AG09319 (cell line): Measurements from ENCODE around the gene CYP2C19.

Source experiments
- DNase-seq: peaks from one replicate; pipeline ENCODE4 v3.0.0-alpha.2; 2010; ENCODE audit warnings: low read depth; ENCODE audit errors: extremely low read depth
- CTCF ChIP-seq: IDR thresholded peaks from 2 replicates; pipeline ENCODE4 v1.5.1; 2011; ENCODE audit warnings: low read depth, mild to moderate bottlenecking, inconsistent platforms, low read length, moderate library complexity

CYP2C19 gene

GRCh38 chr10:94762393-94762792, at the start of gene CYP2C19:
Gene CYP2C19 (plus strand): TSS chr10:94762681. CDS start chr10:94762706, 25 bp downstream.
- DNase-seq: no peak
- no peak for TF ChIP-seq CTCF

GRCh38 chr10:94725871-94726270, 36.6 kb upstream of the CYP2C19 start:
- no peak for TF ChIP-seq CTCF
- no peak for DNase-seq

GRCh38 chr10:94735197-94735596, 27.3 kb upstream of the CYP2C19 start:
- no peak for DNase-seq
- TF ChIP-seq CTCF: no peak

GRCh38 chr10:94738588-94738987, 23.9 kb upstream of the CYP2C19 start:
- no peak for TF ChIP-seq CTCF
- DNase-seq: no peak

- TF ChIP-seq CTCF: no peak
- no peak for DNase-seq
Observed at GRCh38 chr10:94747137-94747536, 15.3 kb upstream of the CYP2C19 start.

- DNase-seq: no peak
Observed at GRCh38 chr10:94747838-94748237, 14.6 kb upstream of the CYP2C19 start.

GRCh38 chr10:94757916-94758315, 4.6 kb upstream of the CYP2C19 start:
- DNase-seq: no peak
- no peak for TF ChIP-seq CTCF

More at GRCh38 chr10:94747838-94748237, 14.6 kb upstream of the CYP2C19 start:
- no peak for TF ChIP-seq CTCF
